ENCODE results near the gene EEIG1. TPM values are rescaled to one million over a fixed set of nuclear protein-coding genes. Genes with fewer than 3 reads are reported as not detected.

EEIG1 gene
- total and polyA plus RNA-seq, 2 of the 4 experiments (the other 2 are of a cell fraction) = 1.1 to 23.2 TPM

DNA sequence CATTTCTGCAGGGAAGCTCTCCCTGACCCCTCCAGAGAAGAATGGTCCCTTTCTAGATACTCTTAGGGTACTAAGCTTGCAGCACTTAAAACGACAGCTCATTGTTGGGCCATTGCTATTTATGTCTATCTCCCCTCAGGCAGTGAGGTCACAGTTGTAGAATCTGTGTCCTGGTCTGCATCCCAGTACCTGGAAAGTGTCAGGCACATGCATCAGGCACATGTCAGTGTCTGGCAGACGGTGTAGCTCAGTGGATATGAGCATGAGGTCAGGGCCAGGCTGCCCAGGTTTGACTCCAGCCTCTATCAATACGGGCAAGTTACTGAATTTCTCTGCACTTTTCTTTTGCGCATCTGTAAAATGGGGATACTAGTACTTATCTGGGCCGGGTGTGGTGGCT lies 22.2 kb upstream of the EEIG1 start:
- BruUV-seq (replicated peaks) = no TSS peak

More for the DNA sequence above, 22.2 kb upstream of the EEIG1 start:
- Histone ChIP-seq H2BK20ac (ENCODE audit: low read depth, low read length) (0 out of 2 replicates have a peak overlapping the region, but pooled peaks have one; percentile 25), H3K4me3 (ENCODE audit: insufficient read depth, low read depth, low read length) (no peak overlapping the region), H3K79me1 (ENCODE audit: low read depth in 1 of 2, low read length in 2 of 2) (no peaks in the 10 kb centered on the region), H2BK5ac (ENCODE audit: low read depth, low read length, poor library complexity, severe bottlenecking) (no peak overlapping the region), H2AK9ac (replicated peaks; ENCODE audit: low read depth, low read length, poor library complexity) (no peak overlapping the region), H3K9me1 (ENCODE audit: insufficient read depth, low read length) (peaks cover 7% of the 10 kb centered on the region), H3K4ac (ENCODE audit: low read depth, low read length) (peak overlapping the region; percentile 87; the same call in 1 of the 2 replicates), H3K27ac (ENCODE audit: insufficient read depth, low read length) (no peak overlapping the region), H3K56ac (ENCODE audit: extremely low read depth, insufficient read depth, low read length) (no peak overlapping the region; the same call in 1 of the 2 replicates), H3K36me3 (ENCODE audit: control insufficient read depth, insufficient read depth, low read length) (no peaks in the 10 kb centered on the region), H3K23ac (ENCODE audit: low read depth, low read length) (0 out of 2 replicates have a peak overlapping the region, but pooled peaks have one; percentile 4), H4K20me1 (ENCODE audit: insufficient read depth, low read length) (no peaks in the 10 kb centered on the region), H2BK15ac (ENCODE audit: low read depth, low read length) (no peak overlapping the region), H2AK5ac (ENCODE audit: low read depth, low read length) (peak overlapping the region; percentile 35; the same call in 1 of the 2 replicates), H4K91ac (ENCODE audit: insufficient read depth, low read depth, low read length) (peak overlapping the region; percentile 53; the same call in 1 of the 2 replicates), H3K4me1 (ENCODE audit: control insufficient read depth, insufficient read depth, low read length) (peaks cover 9% of the 10 kb centered on the region), H3K9me3 (ENCODE audit: control insufficient read depth, insufficient read depth, low read length) (peaks cover under 1% of the 10 kb centered on the region; the same call in 1 of the 2 replicates), H4K5ac (ENCODE audit: low read depth, low read length) (no peak overlapping the region), H3K4me2 (ENCODE audit: low read depth, low read length) (no peak overlapping the region), H2BK120ac (ENCODE audit: low read depth, low read length) (no peak overlapping the region; the same call in 1 of the 2 replicates), H3K9ac (ENCODE audit: low read depth, low read length) (no peak overlapping the region), H2AFZ (replicated peaks; ENCODE audit: low read length, poor library complexity) (no peak overlapping the region), H4K8ac (ENCODE audit: low read depth in 2 of 2, low read length in 2 of 2) (peak overlapping the region in 1 of 2 experiments; percentile 19; a peak in 1 of 4 replicates), H3K27me3 (ENCODE audit: control insufficient read depth, insufficient read depth, low read length) (no peaks in the 10 kb centered on the region), H3K14ac (replicated peaks; ENCODE audit: low read depth, low read length) (no peak overlapping the region), H3K18ac (ENCODE audit: low read depth, low read length) (no peak overlapping the region)
- DNase-seq (no peak), ATAC-seq (ENCODE audit: low read depth) (no peak)
- 96% methylated on average over 3 of the region's 5 CpGs; no CpG with 5 or more reads in 1 of the 2 experiments for WGBS, 2 experiments (ENCODE audit: extremely low coverage in 2 of 2, insufficient read length in 1 of 2)
- ChIA-PET POLR2A (ENCODE audit: unreplicated experiment) (no interaction called here), CTCF (no interaction called here)
- intact Hi-C loops (cut with micrococcal nuclease) = loop anchor here (5.0 kb wide), 1 partner anchor 34 kb away; no protein-coding TSS in a partner anchor
- no peak for TF ChIP-seq NFE2L2 (IDR thresholded peaks at IDR 0.05; ENCODE audit: low read depth, low read length)
- TF ChIP-seq, protein P1, sequence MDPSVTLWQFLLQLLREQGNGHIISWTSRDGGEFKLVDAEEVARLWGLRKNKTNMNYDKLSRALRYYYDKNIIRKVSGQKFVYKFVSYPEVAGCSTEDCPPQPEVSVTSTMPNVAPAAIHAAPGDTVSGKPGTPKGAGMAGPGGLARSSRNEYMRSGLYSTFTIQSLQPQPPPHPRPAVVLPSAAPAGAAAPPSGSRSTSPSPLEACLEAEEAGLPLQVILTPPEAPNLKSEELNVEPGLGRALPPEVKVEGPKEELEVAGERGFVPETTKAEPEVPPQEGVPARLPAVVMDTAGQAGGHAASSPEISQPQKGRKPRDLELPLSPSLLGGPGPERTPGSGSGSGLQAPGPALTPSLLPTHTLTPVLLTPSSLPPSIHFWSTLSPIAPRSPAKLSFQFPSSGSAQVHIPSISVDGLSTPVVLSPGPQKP (IDR thresholded peaks at IDR 0.05; ENCODE audit: borderline replicate concordance, low read depth, low read length) = no peak
- no peak for TF ChIP-seq POLR2A (IDR thresholded peaks at IDR 0.05; ENCODE audit: low read depth, low read length)
- TF ChIP-seq FOS (IDR thresholded peaks at IDR 0.05; ENCODE audit: low read depth, low read length) = no peak
- no peak for TF ChIP-seq SMC3 (IDR thresholded peaks at IDR 0.05; ENCODE audit: low read depth, low read length)
- TF ChIP-seq BHLHE40 (IDR thresholded peaks at IDR 0.05; ENCODE audit: low read depth, low read length) = no peak
- TF ChIP-seq CEBPB (IDR thresholded peaks at IDR 0.05; ENCODE audit: low read depth, low read length) = no peak
- TF ChIP-seq MXI1 (IDR thresholded peaks at IDR 0.05; ENCODE audit: borderline replicate concordance, low read depth, low read length) = no peak
- TF ChIP-seq RCOR1 (IDR thresholded peaks at IDR 0.05; ENCODE audit: insufficient replicate concordance, low read length) = no peak
- no peak for TF ChIP-seq RAD21 (IDR thresholded peaks at IDR 0.05; ENCODE audit: low read length)
- TF ChIP-seq CHD1 (IDR thresholded peaks at IDR 0.05; ENCODE audit: low read depth, low read length) = no peak
- TF ChIP-seq MAZ (IDR thresholded peaks at IDR 0.05; ENCODE audit: borderline replicate concordance, low read depth, low read length) = no peak
- no peak for TF ChIP-seq RFX5 (IDR thresholded peaks at IDR 0.05; ENCODE audit: low read depth, low read length)
- no peak for TF ChIP-seq MAFK (IDR thresholded peaks at IDR 0.05; ENCODE audit: low read depth, low read length)
- dilution Hi-C loops (cut with HindIII; ENCODE audit: low sequenced_read_pairs, unreplicated experiment) = no loop called here
- in situ Hi-C loops (cut with MboI; ENCODE audit: low sequenced_read_pairs) = no loop called here
